Parathyroid adenoma (tissue), 2 donors: ENCODE measurements around the gene OTULINL.

ENCODE experiments used
- H2AFZ ChIP-seq: fragments of 300-600 bp; sonication (generic); one replicate; pipeline ENCODE4 v1.7.0; 2017; ENCODE audit warnings: antibody characterized with exemption, mild to moderate bottlenecking
- H3K27ac ChIP-seq: fragments of 300-600 bp; sonication (generic); one replicate; pipeline ENCODE4 v1.7.0; 2017
- H3K27me3 ChIP-seq: fragments of 300-600 bp; sonication (generic); one replicate; pipeline ENCODE4 v1.7.0; 2017; ENCODE audit warnings: low read length; ENCODE audit not compliant: control insufficient read depth, insufficient read depth
- H3K36me3 ChIP-seq: fragments of 300-600 bp; sonication (generic); one replicate; pipeline ENCODE4 v1.7.0; 2017; ENCODE audit warnings: low read length; ENCODE audit not compliant: control insufficient read depth, insufficient read depth
- H3K4me1 ChIP-seq: fragments of 300-600 bp; sonication (generic); one replicate; pipeline ENCODE4 v1.7.0; 2017; ENCODE audit warnings: control low read depth
- H3K4me2 ChIP-seq: fragments of 300-600 bp; sonication (generic); one replicate; pipeline ENCODE4 v1.7.0; 2017; ENCODE audit warnings: low read length
- H3K4me3 ChIP-seq: fragments of 300-600 bp; sonication (generic); one replicate; pipeline ENCODE4 v1.7.0; 2017; ENCODE audit warnings: low read depth, low read length
- H3K79me2 ChIP-seq: fragments of 300-600 bp; sonication (generic); one replicate; pipeline ENCODE4 v1.7.0; 2017; ENCODE audit warnings: control low read depth
- H3K9ac ChIP-seq: fragments of 300-600 bp; sonication (generic); one replicate; pipeline ENCODE4 v1.7.0; 2017; ENCODE audit warnings: mild to moderate bottlenecking
- H3K9me3 ChIP-seq: fragments of 300-600 bp; sonication (generic); one replicate; pipeline ENCODE4 v1.7.0; 2017; ENCODE audit warnings: low read length; ENCODE audit not compliant: control insufficient read depth
- TF ChIP-seq, protein P1 (sequence below): fragments of 300-600 bp; sonication (generic); IDR thresholded peaks from one replicate; pipeline ENCODE4 v1.7.0; 2017; ENCODE audit warnings: antibody characterized with exemption, mild to moderate bottlenecking
- donor health status: primary hyperparathyroidism.

OTULINL gene

DNA sequence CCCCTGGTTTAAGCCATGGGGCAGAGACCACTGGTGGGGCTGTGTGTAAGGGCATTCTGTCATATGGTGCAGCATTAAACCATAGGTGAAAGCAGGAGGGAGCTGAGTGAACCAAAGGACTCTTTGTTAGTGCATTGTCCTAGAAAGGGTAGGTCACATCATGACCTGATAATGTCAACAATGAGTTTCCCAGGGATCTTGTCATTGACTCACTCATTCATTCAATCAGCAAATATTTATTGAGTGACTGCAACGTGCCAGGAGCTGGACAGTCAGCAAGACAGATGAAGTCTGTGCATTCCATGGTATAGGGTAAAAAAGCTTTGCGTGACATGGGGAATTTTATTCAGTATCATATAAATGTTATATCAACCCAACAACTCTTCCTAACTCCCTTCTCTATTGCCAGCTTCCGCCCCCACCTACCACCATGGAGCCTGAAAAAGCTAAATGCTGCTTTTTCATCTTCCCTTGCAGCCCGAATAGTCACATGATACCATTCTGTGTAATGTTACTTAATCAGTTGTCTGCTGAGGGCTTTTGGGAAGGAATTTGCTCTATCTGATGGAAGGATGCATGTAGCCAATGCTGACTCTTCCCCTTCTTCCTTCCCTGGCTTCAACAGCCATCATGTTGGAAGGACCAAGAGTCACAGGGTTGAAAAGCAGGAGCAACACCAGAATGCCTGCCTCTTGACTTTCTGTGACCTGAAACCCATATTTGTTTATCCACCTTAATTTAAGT is 11.5 kb upstream of the OTULINL start:
- Histone ChIP-seq H3K9me3 (no peaks in the 10 kb centered on the region), H3K27me3 (no peaks in the 10 kb centered on the region), H3K4me2 (no peak overlapping the region), H2AFZ (no peak overlapping the region), H3K79me2 (no peaks in the 10 kb centered on the region), H3K4me3 (no peak overlapping the region), H3K36me3 (no peaks in the 10 kb centered on the region), H3K27ac (no peak overlapping the region), H3K9ac (no peak overlapping the region), H3K4me1 (no peaks in the 10 kb centered on the region)
- TF ChIP-seq, protein P1, sequence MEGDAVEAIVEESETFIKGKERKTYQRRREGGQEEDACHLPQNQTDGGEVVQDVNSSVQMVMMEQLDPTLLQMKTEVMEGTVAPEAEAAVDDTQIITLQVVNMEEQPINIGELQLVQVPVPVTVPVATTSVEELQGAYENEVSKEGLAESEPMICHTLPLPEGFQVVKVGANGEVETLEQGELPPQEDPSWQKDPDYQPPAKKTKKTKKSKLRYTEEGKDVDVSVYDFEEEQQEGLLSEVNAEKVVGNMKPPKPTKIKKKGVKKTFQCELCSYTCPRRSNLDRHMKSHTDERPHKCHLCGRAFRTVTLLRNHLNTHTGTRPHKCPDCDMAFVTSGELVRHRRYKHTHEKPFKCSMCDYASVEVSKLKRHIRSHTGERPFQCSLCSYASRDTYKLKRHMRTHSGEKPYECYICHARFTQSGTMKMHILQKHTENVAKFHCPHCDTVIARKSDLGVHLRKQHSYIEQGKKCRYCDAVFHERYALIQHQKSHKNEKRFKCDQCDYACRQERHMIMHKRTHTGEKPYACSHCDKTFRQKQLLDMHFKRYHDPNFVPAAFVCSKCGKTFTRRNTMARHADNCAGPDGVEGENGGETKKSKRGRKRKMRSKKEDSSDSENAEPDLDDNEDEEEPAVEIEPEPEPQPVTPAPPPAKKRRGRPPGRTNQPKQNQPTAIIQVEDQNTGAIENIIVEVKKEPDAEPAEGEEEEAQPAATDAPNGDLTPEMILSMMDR: no peak

DNA sequence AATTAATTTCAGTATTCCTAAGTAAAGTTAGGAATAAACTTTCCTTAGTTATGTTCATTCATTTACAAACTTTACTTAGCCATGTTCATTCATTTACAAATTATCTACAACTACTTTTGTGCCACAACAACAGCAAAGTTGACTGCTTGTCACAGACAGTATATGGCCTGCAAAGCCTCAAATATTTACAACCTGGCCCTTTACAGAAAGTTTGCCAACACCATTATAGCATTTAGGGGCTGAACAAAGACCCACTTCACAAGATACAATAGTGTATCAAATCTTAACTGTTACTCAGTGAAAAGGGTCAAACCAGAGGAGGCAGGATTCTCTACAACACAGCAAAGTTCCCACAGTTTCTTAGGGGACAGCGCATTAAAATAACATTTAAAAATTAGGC is 9.7 kb upstream of the OTULINL start:
- no peaks in the 10 kb centered on the region for H3K36me3 ChIP-seq
- no peaks in the 10 kb centered on the region for H3K79me2 ChIP-seq
- H2AFZ ChIP-seq: no peak overlapping the region
- H3K4me2 ChIP-seq: no peak overlapping the region
- no peak overlapping the region for H3K27ac ChIP-seq
- TF ChIP-seq, protein P1: no peak
- no peak overlapping the region for H3K9ac ChIP-seq
- H3K9me3 ChIP-seq: no peaks in the 10 kb centered on the region
- no peaks in the 10 kb centered on the region for H3K27me3 ChIP-seq
- H3K4me3 ChIP-seq: no peak overlapping the region
- H3K4me1 ChIP-seq: no peaks in the 10 kb centered on the region

DNA sequence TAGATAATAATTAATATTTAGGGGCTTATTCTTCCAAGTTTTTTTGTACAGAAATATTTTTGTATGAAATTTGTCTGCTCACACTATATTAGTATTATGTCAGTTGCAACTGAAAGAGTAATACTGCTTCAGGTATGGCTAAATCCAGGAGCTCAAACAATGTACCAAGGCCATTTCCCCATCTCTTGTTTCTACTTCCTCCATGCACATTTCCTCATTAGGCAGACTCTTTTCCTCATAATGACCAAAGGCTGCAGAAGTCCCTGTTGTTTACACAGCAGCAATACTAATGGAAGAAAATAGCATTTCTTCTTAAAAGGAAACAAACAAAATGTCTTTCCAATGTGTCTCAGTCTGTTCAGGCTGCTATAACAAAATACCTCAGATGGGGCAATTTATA is 9.2 kb upstream of the OTULINL start:
- Histone ChIP-seq H3K27me3 (no peaks in the 10 kb centered on the region), H3K27ac (no peak overlapping the region), H3K4me2 (no peak overlapping the region), H3K9ac (no peak overlapping the region), H2AFZ (no peak overlapping the region), H3K36me3 (no peaks in the 10 kb centered on the region), H3K4me1 (no peaks in the 10 kb centered on the region), H3K4me3 (no peak overlapping the region), H3K79me2 (no peaks in the 10 kb centered on the region), H3K9me3 (no peaks in the 10 kb centered on the region)
- TF ChIP-seq, protein P1: no peak

DNA sequence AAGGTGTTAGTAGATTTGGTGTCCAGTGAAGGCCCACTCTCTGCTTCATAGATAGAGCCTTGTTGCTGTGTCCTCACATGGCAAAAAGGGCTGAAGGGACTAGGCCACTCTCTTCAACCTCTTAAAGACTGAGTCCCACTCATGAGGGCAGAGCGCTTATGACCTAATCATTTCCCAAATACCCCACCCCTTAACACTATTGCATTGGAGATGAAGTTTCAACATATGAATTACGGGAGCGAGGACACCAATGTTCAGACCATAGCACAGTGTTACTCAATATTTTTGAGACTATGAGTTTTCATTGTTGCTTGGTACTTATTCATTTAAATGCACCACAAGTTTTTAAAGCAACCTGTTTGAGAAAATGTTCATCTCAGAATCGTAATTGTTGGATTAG is 8.8 kb upstream of the OTULINL start:
- TF ChIP-seq, protein P1: no peak
- no peaks in the 10 kb centered on the region for H3K9me3 ChIP-seq
- H3K4me2 ChIP-seq: no peak overlapping the region
- H3K27ac ChIP-seq: no peak overlapping the region
- no peaks in the 10 kb centered on the region for H3K4me1 ChIP-seq
- H3K4me3 ChIP-seq: no peak overlapping the region
- H3K79me2 ChIP-seq: no peaks in the 10 kb centered on the region
- no peaks in the 10 kb centered on the region for H3K27me3 ChIP-seq
- no peak overlapping the region for H3K9ac ChIP-seq
- no peak overlapping the region for H2AFZ ChIP-seq
- H3K36me3 ChIP-seq: no peaks in the 10 kb centered on the region

DNA sequence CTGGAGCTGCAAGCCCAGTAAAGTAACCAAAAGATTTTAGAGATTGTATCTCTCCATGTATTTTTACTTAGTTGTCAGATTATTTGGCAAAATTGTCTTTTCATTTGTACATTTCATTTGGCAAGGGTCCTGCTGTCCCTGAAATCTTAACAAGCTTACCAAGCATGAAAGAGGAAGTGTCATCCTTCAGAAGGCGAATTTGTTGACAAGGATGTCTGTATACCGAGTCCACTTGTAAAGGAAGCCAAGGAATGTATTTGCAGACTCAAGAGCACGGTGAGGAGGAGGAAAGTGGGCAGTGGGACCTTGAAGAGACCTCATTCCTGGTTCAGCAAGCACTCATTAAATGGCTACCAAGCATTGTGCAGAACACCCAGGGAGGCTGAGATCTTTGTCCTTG is 7.5 kb upstream of the OTULINL start:
- Histone ChIP-seq H3K27me3 (no peaks in the 10 kb centered on the region), H3K79me2 (no peaks in the 10 kb centered on the region), H3K9me3 (no peaks in the 10 kb centered on the region), H3K4me3 (no peak overlapping the region), H3K4me1 (no peaks in the 10 kb centered on the region), H3K4me2 (no peak overlapping the region), H2AFZ (peak overlapping the region; percentile 40), H3K27ac (no peak overlapping the region), H3K9ac (no peak overlapping the region), H3K36me3 (no peaks in the 10 kb centered on the region)
- TF ChIP-seq, protein P1: no peak
